Loucy (cell line): Measurements from ENCODE around the gene CRYBA1.
"Not testable (repeated sequence)": the region's sequence is repeated elsewhere in the genome, so short reads cannot be mapped to it uniquely, and the experiment has no call there.

Experiments
- H2AFZ ChIP-seq: fragments of 200-600 bp; sonication (generic); 2 replicates; pipeline ENCODE4 v1.6.0; 2016; ENCODE audit warnings: antibody characterized with exemption, mild to moderate bottlenecking, low read length, moderate library complexity
- H3F3A ChIP-seq: fragments of 200-600 bp; 2 replicates; pipeline ENCODE4 v1.6.0; 2016; ENCODE audit warnings: antibody characterized with exemption, low read depth, mild to moderate bottlenecking
- H3K27me3 ChIP-seq: fragments of 200-600 bp; sonication (generic); 2 replicates; pipeline ENCODE4 v1.6.1; 2014; ENCODE audit warnings: low read length, mild to moderate bottlenecking; ENCODE audit not compliant: insufficient read depth, poor library complexity, severe bottlenecking
- H3K36me3 ChIP-seq: fragments of 200-600 bp; sonication (generic); 2 replicates; pipeline ENCODE4 v1.6.1; 2016; ENCODE audit warnings: low read length; ENCODE audit not compliant: insufficient read depth
- H3K4me1 ChIP-seq: fragments of 200-600 bp; sonication (generic); 2 replicates; pipeline ENCODE4 v1.5.1; 2014; ENCODE audit warnings: low read length, mild to moderate bottlenecking; ENCODE audit not compliant: insufficient read depth, poor library complexity, severe bottlenecking
- H3K4me2 ChIP-seq: fragments of 200-600 bp; sonication (generic); 2 replicates; pipeline ENCODE4 v1.6.0; 2014; ENCODE audit warnings: antibody characterized with exemption, low read length, low read depth, mild to moderate bottlenecking; ENCODE audit not compliant: poor library complexity, severe bottlenecking
- H3K4me3 ChIP-seq: fragments of 200-600 bp; sonication (generic); 2 replicates; pipeline ENCODE4 v1.5.1; 2014; ENCODE audit warnings: low read length, mild to moderate bottlenecking, mixed read lengths; ENCODE audit not compliant: poor library complexity, severe bottlenecking
- H3K79me2 ChIP-seq: fragments of 200-600 bp; sonication (generic); 2 replicates; pipeline ENCODE4 v1.6.1; 2014; ENCODE audit warnings: low read length; ENCODE audit not compliant: insufficient read depth
- H3K9ac ChIP-seq: fragments of 200-600 bp; sonication (generic); 2 replicates; pipeline ENCODE4 v1.6.0; 2014; ENCODE audit warnings: mild to moderate bottlenecking, low read depth, low read length, moderate library complexity; ENCODE audit not compliant: poor library complexity, severe bottlenecking
- H3K9me2 ChIP-seq: fragments of 200-600 bp; sonication (generic); replicated peaks from 2 replicates; pipeline ENCODE4 v1.6.1; 2016; ENCODE audit warnings: low read depth, low read length, mixed read lengths
- H3K9me3 ChIP-seq: fragments of 200-600 bp; sonication (generic); 2 replicates; pipeline ENCODE4 v1.6.1; 2014; ENCODE audit warnings: mild to moderate bottlenecking, antibody characterized with exemption, low read length, low read depth; ENCODE audit not compliant: insufficient read depth
- H4K20me1 ChIP-seq: fragments of 200-600 bp; sonication (generic); 2 replicates; pipeline ENCODE4 v1.6.0; 2014; ENCODE audit warnings: antibody characterized with exemption, low read length, mild to moderate bottlenecking; ENCODE audit not compliant: insufficient read depth, poor library complexity, severe bottlenecking
- EZH2phosphoT487 ChIP-seq: fragments of 200-600 bp; IDR thresholded peaks from 2 replicates; pipeline ENCODE4 v1.6.1; 2018; ENCODE audit warnings: antibody characterized with exemption, mild to moderate bottlenecking, moderate library complexity, borderline replicate concordance
- TF ChIP-seq, protein P1 (sequence below): fragments of 200-600 bp; sonication (generic); conservative IDR thresholded peaks from 2 replicates; pipeline ENCODE4 v1.5.1; 2014; ENCODE audit warnings: mild to moderate bottlenecking, antibody characterized with exemption, low read length

The CRYBA1 gene, protein sequence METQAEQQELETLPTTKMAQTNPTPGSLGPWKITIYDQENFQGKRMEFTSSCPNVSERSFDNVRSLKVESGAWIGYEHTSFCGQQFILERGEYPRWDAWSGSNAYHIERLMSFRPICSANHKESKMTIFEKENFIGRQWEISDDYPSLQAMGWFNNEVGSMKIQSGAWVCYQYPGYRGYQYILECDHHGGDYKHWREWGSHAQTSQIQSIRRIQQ

DNA sequence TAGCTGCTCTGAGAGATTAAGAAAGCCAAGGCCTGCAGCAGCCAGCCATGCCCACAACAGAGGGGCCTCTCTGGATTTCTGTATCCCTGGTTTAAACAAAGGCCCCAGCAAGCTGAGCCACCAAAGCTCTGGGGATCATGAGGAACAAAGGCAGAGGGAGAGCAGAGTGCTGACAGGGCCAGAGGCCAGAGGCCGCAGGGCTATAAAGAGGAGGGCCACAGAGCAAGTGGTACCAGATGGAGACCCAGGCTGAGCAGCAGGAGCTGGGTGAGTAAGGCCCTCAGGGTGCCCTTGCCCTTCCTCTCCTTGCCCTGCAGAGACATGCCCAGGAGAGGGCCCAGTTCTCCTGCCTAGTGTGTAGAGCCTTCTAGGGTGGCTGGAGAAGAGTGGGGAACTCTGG lies at the start of gene CRYBA1:
Gene CRYBA1, plus strand, starts transcription at position 232 of the 400 bp plus-strand sequence. Its CDS starts 5 bp downstream, at position 237.
- Histone ChIP-seq H3K9me3 (no peaks in the 10 kb centered on the region), H2AFZ (no peak within 1 kb of the TSS), H3K4me1 (no peaks in the 10 kb centered on the region), H3F3A (no peaks in the 10 kb centered on the region), H4K20me1 (no peaks in the 10 kb centered on the region), H3K4me2 (no peak within 1 kb of the TSS), H3K27me3 (no peaks in the 10 kb centered on the region), H3K36me3 (no peaks in the 10 kb centered on the region), H3K4me3 (no peak within 1 kb of the TSS), H3K79me2 (no peaks in the 10 kb centered on the region), H3K9me2 (no peaks in the 10 kb centered on the region), H3K9ac (no peak within 1 kb of the TSS)
- TF ChIP-seq, protein P1, sequence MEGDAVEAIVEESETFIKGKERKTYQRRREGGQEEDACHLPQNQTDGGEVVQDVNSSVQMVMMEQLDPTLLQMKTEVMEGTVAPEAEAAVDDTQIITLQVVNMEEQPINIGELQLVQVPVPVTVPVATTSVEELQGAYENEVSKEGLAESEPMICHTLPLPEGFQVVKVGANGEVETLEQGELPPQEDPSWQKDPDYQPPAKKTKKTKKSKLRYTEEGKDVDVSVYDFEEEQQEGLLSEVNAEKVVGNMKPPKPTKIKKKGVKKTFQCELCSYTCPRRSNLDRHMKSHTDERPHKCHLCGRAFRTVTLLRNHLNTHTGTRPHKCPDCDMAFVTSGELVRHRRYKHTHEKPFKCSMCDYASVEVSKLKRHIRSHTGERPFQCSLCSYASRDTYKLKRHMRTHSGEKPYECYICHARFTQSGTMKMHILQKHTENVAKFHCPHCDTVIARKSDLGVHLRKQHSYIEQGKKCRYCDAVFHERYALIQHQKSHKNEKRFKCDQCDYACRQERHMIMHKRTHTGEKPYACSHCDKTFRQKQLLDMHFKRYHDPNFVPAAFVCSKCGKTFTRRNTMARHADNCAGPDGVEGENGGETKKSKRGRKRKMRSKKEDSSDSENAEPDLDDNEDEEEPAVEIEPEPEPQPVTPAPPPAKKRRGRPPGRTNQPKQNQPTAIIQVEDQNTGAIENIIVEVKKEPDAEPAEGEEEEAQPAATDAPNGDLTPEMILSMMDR = no peak
- TF ChIP-seq EZH2phosphoT487 = no peak

DNA sequence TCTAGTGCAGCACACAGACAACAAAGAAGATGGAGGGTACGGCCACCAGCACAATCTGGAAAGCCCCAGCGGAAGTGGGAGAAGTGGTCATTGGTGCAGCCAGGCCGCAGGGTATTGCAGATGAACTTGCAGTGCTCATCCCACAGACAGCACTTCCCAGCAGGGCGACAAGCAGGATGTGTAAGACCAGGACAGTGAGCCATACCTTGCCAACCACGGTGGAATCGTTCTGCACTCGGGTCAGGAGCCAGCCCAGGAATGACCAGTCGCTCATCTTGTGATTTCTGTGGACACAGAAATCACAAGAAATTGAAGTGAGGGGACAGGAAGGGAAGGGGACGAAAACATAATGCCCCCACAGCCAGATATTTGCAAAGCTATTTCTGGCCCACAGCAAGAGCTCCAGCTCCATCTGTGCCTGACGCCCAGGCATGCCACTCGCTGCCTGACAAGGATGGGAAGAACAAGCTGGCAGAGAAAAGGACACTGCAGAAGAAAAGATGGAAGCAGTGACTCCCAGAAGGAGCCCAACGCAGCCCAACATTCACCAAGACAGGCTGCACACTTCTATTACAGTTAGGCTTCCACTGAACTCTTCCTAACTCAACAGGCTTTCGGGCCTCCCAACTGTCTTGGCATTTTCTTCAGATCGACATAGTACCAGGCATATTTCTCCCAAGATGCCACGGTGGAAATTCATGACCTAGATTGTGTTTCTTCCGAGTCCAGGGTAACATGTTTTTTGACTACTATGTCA lies 49.0 kb upstream of the CRYBA1 start:
- no peak overlapping the region for H2AFZ ChIP-seq
- H3K36me3 ChIP-seq = no peaks in the 10 kb centered on the region
- H3K9ac ChIP-seq = no peak overlapping the region
- H3K4me1 ChIP-seq = peaks cover 12% of the 10 kb centered on the region
- H3K9me3 ChIP-seq = no peaks in the 10 kb centered on the region
- no peaks in the 10 kb centered on the region for H3F3A ChIP-seq
- no peak overlapping the region for H3K4me2 ChIP-seq
- no peaks in the 10 kb centered on the region for H3K27me3 ChIP-seq
- H3K4me3 ChIP-seq = no peak overlapping the region
- no peaks in the 10 kb centered on the region for H4K20me1 ChIP-seq
- TF ChIP-seq, protein P1 = no peak
- no peak for TF ChIP-seq EZH2phosphoT487
- H3K79me2 ChIP-seq = no peaks in the 10 kb centered on the region
- H3K9me2 ChIP-seq = no peaks in the 10 kb centered on the region

DNA sequence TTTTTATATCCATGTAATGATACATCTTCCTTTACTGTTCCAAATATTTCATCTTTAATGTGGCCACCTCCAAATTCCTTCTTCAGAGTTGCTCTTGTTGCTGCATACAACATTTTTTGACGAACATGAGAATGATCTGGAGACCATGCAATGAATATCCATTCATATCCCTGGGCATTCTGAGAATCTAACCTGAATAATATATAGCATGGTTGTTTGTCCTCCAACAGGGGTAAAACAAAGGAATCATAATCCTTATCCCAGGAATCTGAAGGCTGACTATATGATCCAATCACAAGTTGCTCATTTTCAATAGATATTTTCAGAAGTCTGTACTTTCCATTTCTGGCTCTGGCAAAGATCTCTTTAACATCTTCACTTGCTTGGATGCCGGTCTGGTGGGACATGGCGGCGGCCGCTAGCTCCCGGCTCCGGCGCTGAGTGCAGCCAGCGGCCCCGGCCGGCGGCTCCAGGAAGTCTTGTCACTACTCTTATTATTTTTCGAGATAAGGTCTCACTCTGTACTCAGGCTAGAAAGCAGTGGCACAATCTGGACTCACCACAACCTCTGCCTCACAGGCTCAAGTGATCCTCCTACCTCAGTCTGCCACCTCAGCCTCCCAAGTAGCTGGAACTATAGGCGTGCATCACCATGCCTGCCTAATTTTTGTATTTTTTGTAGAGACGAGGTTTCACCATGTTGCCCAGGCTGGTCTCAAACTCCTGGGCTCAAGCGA lies 42.4 kb upstream of the CRYBA1 start:
- not testable (repeated sequence) for H3K79me2 ChIP-seq, H3K4me2 ChIP-seq, H3K4me3 ChIP-seq, H4K20me1 ChIP-seq, H3K36me3 ChIP-seq, H3K27me3 ChIP-seq, H3K9ac ChIP-seq, H2AFZ ChIP-seq, H3K9me3 ChIP-seq, H3K4me1 ChIP-seq, H3F3A ChIP-seq, H3K9me2 ChIP-seq
